Measurements from ENCODE around the gene MTF2.

MTF2 gene

GRCh38 chr1:93142161-93142560, 63.1 kb downstream of the MTF2 start:
- no peak for TF ChIP-seq CTCF (IDR thresholded peaks at IDR 0.05; ENCODE audit: extremely low read depth, insufficient read depth, missing control alignments)
- in situ Hi-C loops (cut with MboI; ENCODE audit: low pct_unique_long_range_greater_than_20kb, low sequenced_read_pairs, unreplicated experiment) = no loop called here
- DNase-seq (ENCODE audit: low spot score) = no peak

- in situ Hi-C loops (cut with MboI; ENCODE audit: low pct_unique_long_range_greater_than_20kb, low sequenced_read_pairs, unreplicated experiment) = no loop called here
- TF ChIP-seq CTCF (IDR thresholded peaks at IDR 0.05; ENCODE audit: extremely low read depth, insufficient read depth, missing control alignments) = no peak
- DNase-seq (ENCODE audit: low spot score) = peak; percentile 13
Observed at GRCh38 chr1:93143136-93143535, 64.1 kb downstream of the MTF2 start.

GRCh38 chr1:93143769-93144168, 64.7 kb downstream of the MTF2 start:
- no peak for TF ChIP-seq CTCF (IDR thresholded peaks at IDR 0.05; ENCODE audit: extremely low read depth, insufficient read depth, missing control alignments)
- no peak for DNase-seq (ENCODE audit: low spot score)
- in situ Hi-C loops (cut with MboI; ENCODE audit: low pct_unique_long_range_greater_than_20kb, low sequenced_read_pairs, unreplicated experiment) = no loop called here

DNA sequence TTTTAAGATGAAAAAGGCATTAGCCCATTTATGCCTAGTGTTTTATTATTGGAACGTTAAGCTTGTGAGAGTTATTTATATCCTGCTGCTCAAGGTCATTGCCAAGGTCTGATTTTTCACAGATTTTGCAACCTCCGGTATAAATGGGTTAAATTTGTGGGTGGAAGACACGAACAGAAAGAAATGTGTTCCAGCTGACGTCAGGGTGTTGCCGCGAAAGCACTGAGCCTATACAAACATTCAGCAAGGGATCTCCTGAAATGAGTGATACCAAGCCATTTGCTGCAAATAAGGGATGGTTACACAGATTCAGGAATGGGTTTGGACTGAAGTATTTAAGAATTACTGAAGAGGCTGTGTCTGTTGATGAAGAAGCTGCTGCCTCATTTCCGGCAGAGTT, 68.9 kb downstream of the MTF2 start:
- no peak for TF ChIP-seq CTCF (IDR thresholded peaks at IDR 0.05; ENCODE audit: extremely low read depth, insufficient read depth, missing control alignments)
- DNase-seq (ENCODE audit: low spot score) = no peak
- in situ Hi-C loops (cut with MboI; ENCODE audit: low pct_unique_long_range_greater_than_20kb, low sequenced_read_pairs, unreplicated experiment) = no loop called here

DNA sequence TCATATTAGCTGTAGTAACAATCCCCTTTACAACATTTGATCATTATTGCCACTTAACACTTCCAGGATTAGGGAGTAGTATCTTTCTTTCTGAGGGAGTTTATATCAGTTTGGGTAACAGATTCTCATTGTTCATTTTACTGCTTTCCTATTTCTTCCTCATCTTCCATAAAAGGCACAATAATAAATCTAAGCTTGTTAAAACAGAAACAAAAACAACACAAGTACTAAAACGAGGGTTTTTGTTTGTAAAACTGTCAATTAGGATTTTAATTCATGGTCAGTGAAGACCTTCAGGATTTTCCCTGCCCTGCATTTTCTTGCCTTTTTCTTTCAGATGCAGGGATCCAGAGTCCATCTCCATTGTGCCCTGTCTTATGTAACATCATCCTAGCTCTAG, 71.6 kb downstream of the MTF2 start:
- in situ Hi-C loops (cut with MboI; ENCODE audit: low pct_unique_long_range_greater_than_20kb, low sequenced_read_pairs, unreplicated experiment) = no loop called here
- no peak for DNase-seq (ENCODE audit: low spot score)
- no peak for TF ChIP-seq CTCF (IDR thresholded peaks at IDR 0.05; ENCODE audit: extremely low read depth, insufficient read depth, missing control alignments)

DNA sequence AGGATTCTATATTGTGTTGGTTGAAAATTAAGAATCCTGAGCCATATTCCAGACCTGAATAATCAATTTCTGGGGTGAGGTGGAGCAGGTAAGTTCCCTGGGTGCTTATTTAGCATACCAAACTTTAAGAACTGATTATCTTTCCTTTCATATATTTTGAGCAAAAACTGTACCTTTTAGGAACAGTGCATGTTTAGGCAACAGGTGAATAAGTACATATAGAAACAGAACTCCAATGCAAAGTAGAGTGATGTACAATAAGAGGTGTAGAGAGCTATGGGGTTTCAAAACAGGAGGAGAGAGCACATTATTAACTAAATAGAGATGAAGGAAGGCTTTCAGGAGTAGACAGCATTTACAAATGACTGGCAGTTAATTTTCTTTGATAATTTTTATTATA, 72.4 kb downstream of the MTF2 start:
- no peak for TF ChIP-seq CTCF (IDR thresholded peaks at IDR 0.05; ENCODE audit: extremely low read depth, insufficient read depth, missing control alignments)
- DNase-seq (ENCODE audit: low spot score) = no peak
- in situ Hi-C loops (cut with MboI; ENCODE audit: low pct_unique_long_range_greater_than_20kb, low sequenced_read_pairs, unreplicated experiment) = no loop called here

- DNase-seq (ENCODE audit: low spot score) = no peak
- no peak for TF ChIP-seq CTCF (IDR thresholded peaks at IDR 0.05; ENCODE audit: extremely low read depth, insufficient read depth, missing control alignments)
- in situ Hi-C loops (cut with MboI; ENCODE audit: low pct_unique_long_range_greater_than_20kb, low sequenced_read_pairs, unreplicated experiment) = no loop called here
Observed at GRCh38 chr1:93152835-93153234, 73.8 kb downstream of the MTF2 start.

Measured in GM13977 (cell line).